H9 (cell line): ENCODE data around the gene PON2. TPM values are rescaled to one million over a fixed set of nuclear protein-coding genes. Genes with fewer than 3 reads are reported as not detected.

Experiments
- DNase-seq: peaks from one replicate; pipeline ENCODE4 v3.0.0-alpha.2; 2017
- H2AFZ ChIP-seq: one replicate; pipeline ENCODE4 v1.6.1; 2013; ENCODE audit warnings: mild to moderate bottlenecking, low read length, control low read depth, moderate library complexity
- H2AK5ac ChIP-seq: 2 replicates; pipeline ENCODE4 v1.6.1; 2013; ENCODE audit warnings: low read length, control low read depth, mixed read lengths; ENCODE audit not compliant: insufficient read length
- H2BK120ac ChIP-seq: one replicate; pipeline ENCODE4 v1.6.1; 2013; ENCODE audit warnings: low read depth, mild to moderate bottlenecking, low read length, control low read depth, inconsistent platforms; ENCODE audit not compliant: poor library complexity, severe bottlenecking
- H2BK12ac ChIP-seq: 2 replicates; pipeline ENCODE4 v1.6.1; 2013; ENCODE audit warnings: low read length, control low read depth, mixed read lengths, low read depth; ENCODE audit not compliant: insufficient read length
- H2BK15ac ChIP-seq: 2 replicates; pipeline ENCODE4 v1.6.1; 2013; ENCODE audit warnings: low read depth, low read length, control low read depth
- H2BK20ac ChIP-seq: one replicate; pipeline ENCODE4 v1.6.1; 2013; ENCODE audit warnings: low read depth, mild to moderate bottlenecking, low read length, control low read depth, inconsistent platforms; ENCODE audit not compliant: poor library complexity, severe bottlenecking
- H2BK5ac ChIP-seq: 2 replicates; pipeline ENCODE4 v1.6.1; 2013; ENCODE audit warnings: low read length, control low read depth, mixed read lengths; ENCODE audit not compliant: insufficient read length
- H3K14ac ChIP-seq: 2 replicates; pipeline ENCODE4 v1.6.1; 2013; ENCODE audit warnings: low read length, control low read depth; ENCODE audit not compliant: insufficient read depth
- H3K18ac ChIP-seq: 2 replicates; pipeline ENCODE4 v1.6.1; 2013; ENCODE audit warnings: low read depth, mild to moderate bottlenecking, mixed read lengths, low read length, control low read depth; ENCODE audit not compliant: insufficient read length
- H3K23ac ChIP-seq: 2 replicates; pipeline ENCODE4 v1.6.1; 2013; ENCODE audit warnings: low read length, control low read depth, mixed read lengths, low read depth; ENCODE audit not compliant: insufficient read length
- H3K23me2 ChIP-seq: 2 replicates; pipeline ENCODE4 v1.6.1; 2013; ENCODE audit warnings: low read depth, mild to moderate bottlenecking, mixed read lengths, low read length, control low read depth; ENCODE audit not compliant: insufficient read length, poor library complexity, severe bottlenecking
- H3K27ac ChIP-seq: 2 replicates; pipeline ENCODE4 v1.5.1; 2013; ENCODE audit warnings: low read length, control low read depth, mixed read lengths, low read depth; ENCODE audit not compliant: insufficient read length
- H3K27me3 ChIP-seq: 2 replicates; pipeline ENCODE4 v1.6.1; 2013; ENCODE audit warnings: low read length, control low read depth, inconsistent platforms; ENCODE audit not compliant: insufficient read depth
- H3K4ac ChIP-seq: 2 replicates; pipeline ENCODE4 v1.6.1; 2013; ENCODE audit warnings: low read depth, mild to moderate bottlenecking, control low read depth, inconsistent platforms, low read length, moderate library complexity
- H3K4me1 ChIP-seq: 2 replicates; pipeline ENCODE4 v1.6.1; 2013; ENCODE audit warnings: low read length, control low read depth, inconsistent platforms; ENCODE audit not compliant: insufficient read depth
- H3K4me2 ChIP-seq: 2 replicates; pipeline ENCODE4 v1.6.1; 2013; ENCODE audit warnings: low read length, control low read depth, mixed read lengths; ENCODE audit not compliant: insufficient read length, insufficient read depth
- H3K56ac ChIP-seq: 2 replicates; pipeline ENCODE4 v1.6.1; 2013; ENCODE audit warnings: low read depth, mild to moderate bottlenecking, mixed read lengths, low read length, control low read depth; ENCODE audit not compliant: insufficient read length
- H3K79me1 ChIP-seq: 2 replicates; pipeline ENCODE4 v1.6.1; 2013; ENCODE audit warnings: low read depth, mild to moderate bottlenecking, moderate library complexity, low read length, control low read depth, inconsistent platforms; ENCODE audit not compliant: insufficient read depth, poor library complexity, severe bottlenecking
- H3K79me2 ChIP-seq: 2 replicates; pipeline ENCODE4 v1.6.1; 2013; ENCODE audit warnings: low read length, control low read depth, inconsistent platforms; ENCODE audit not compliant: insufficient read depth
- H3K9ac ChIP-seq: 2 replicates; pipeline ENCODE4 v1.6.1; 2013; ENCODE audit warnings: low read length, control low read depth, mixed read lengths; ENCODE audit not compliant: insufficient read length; ENCODE audit errors: extremely low read depth
- H3K9me3 ChIP-seq: one replicate; pipeline ENCODE4 v1.6.1; 2013; ENCODE audit warnings: low read depth, low read length, inconsistent platforms; ENCODE audit not compliant: control insufficient read depth
- H3T11ph ChIP-seq: one replicate; pipeline ENCODE4 v1.6.1; 2013; ENCODE audit warnings: mild to moderate bottlenecking, low read length, control low read depth, inconsistent platforms
- H4K20me1 ChIP-seq: one replicate; pipeline ENCODE4 v1.6.1; 2013; ENCODE audit not compliant: control insufficient read depth, insufficient read length, insufficient read depth
- H4K5ac ChIP-seq: 2 replicates; pipeline ENCODE4 v1.6.1; 2013; ENCODE audit warnings: low read depth, mild to moderate bottlenecking, mixed read lengths, low read length, control low read depth; ENCODE audit not compliant: insufficient read length
- H4K8ac ChIP-seq: replicated peaks from 2 replicates; pipeline ENCODE4 v1.6.1; 2013; ENCODE audit warnings: low read length, control low read depth, mixed read lengths, low read depth; ENCODE audit not compliant: insufficient read length
- H4K91ac ChIP-seq: 2 replicates; pipeline ENCODE4 v1.6.1; 2013; ENCODE audit warnings: low read depth, mild to moderate bottlenecking, moderate library complexity, mixed read lengths, low read length, control low read depth; ENCODE audit not compliant: insufficient read length
- H3K27ac Mint-ChIP-seq, 3 experiments: 2 replicates in 2 of 3; 3 replicates in 1 of 3; pipeline ENCODE4 v1.8.0; 2020 to 2021; ENCODE audit warnings: mixed read lengths in 3 of 3, mild to moderate bottlenecking in 1 of 3, moderate library complexity in 1 of 3
- H3K27me3 Mint-ChIP-seq: 2 replicates; pipeline ENCODE4 v1.8.0; 2021; ENCODE audit warnings: low read depth, mild to moderate bottlenecking, moderate library complexity, mixed read lengths
- H3K36me3 Mint-ChIP-seq, 3 experiments: 2 replicates in 2 of 3; 3 replicates in 1 of 3; pipeline ENCODE4 v1.8.0; 2020 to 2021; ENCODE audit warnings: low read depth in 3 of 3, mixed read lengths in 3 of 3; ENCODE audit not compliant: insufficient read depth in 1 of 3
- H3K4me1 Mint-ChIP-seq, 2 experiments: 2 replicates each; pipeline ENCODE4 v1.8.0; 2020; ENCODE audit warnings: mixed read lengths in 2 of 2
- H3K4me3 Mint-ChIP-seq, 2 experiments: 2 replicates in 1 of 2; 3 replicates in 1 of 2; pipeline ENCODE4 v1.8.0; 2020 to 2021; ENCODE audit warnings: mild to moderate bottlenecking in 2 of 2, mixed read lengths in 2 of 2, moderate library complexity in 1 of 2
- H3K9me3 Mint-ChIP-seq, 2 experiments: 2 replicates in 1 of 2; 3 replicates in 1 of 2; pipeline ENCODE4 v1.8.0; 2020; ENCODE audit warnings: mild to moderate bottlenecking in 2 of 2, mixed read lengths in 2 of 2, moderate library complexity in 1 of 2
- WGBS: extraction: QIAGEN DNeasy Blood & Tissue Kit; methylation state at CpG from one replicate; pipeline ENCODE4 v1.1.7; 2013; ENCODE audit warnings: missing lambda C conversion rate, low lambda C conversion rate, mixed read lengths; ENCODE audit not compliant: insufficient read length; ENCODE audit errors: extremely low coverage; 5-methylcytosine and 5-hydroxymethylcytosine counted together
- total RNA-seq: library from RNA; stranded (reverse); gene quantifications from 2 replicates; pipeline ENCODE4 v1.2.1, GENCODE V29; 2021
- TF ChIP-seq, protein P1 (sequence below): fragments of 200-600 bp; sonication (generic); conservative IDR thresholded peaks from 3 replicates; pipeline ENCODE4 v1.8.0; 2021; ENCODE audit warnings: antibody characterized with exemption, mild to moderate bottlenecking

Gene PON2
- total RNA-seq, 1 experiment from 2014 or later, result 26.7 TPM

DNA sequence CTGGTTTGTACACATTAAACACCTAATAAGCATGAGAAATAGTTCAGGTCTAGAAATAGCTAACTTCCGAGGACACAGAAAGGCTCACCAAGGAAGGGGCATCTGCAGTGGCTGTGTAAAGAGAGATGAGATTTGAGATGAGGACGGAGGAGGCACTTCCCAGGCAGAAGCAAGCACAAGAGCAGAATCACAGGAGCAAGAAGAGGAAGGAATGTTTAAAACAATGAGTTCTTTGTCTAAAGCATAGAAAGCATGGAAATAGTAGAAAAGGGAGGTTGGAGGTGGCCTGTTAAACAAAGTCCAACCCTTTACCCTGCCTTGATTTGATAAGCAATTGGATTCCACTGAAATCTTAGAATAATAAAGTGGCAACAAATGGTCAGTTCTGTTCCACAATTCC is 27.1 kb downstream of the PON2 start:
- no peak overlapping the region for H3K4me3 Mint-ChIP-seq
- H3K27ac Mint-ChIP-seq, result peak overlapping the region in 1 of 3 experiments; percentile 26; a peak in 1 of 7 replicates
- H3K4me2 ChIP-seq, result no peak overlapping the region
- H3K4me1 Mint-ChIP-seq, result peaks cover 8 to 9% of the 10 kb centered on the region in 2 experiments
- no peaks in the 10 kb centered on the region for H4K20me1 ChIP-seq
- H2BK12ac ChIP-seq, result no peak overlapping the region
- H3K18ac ChIP-seq, result no peak overlapping the region
- no peak overlapping the region for H3K14ac ChIP-seq
- no peaks in the 10 kb centered on the region for H3K27me3 ChIP-seq
- no peaks in the 10 kb centered on the region for H3K79me2 ChIP-seq
- H3K23me2 ChIP-seq, result no peaks in the 10 kb centered on the region
- no peak overlapping the region for H2BK120ac ChIP-seq
- no peak overlapping the region for H4K91ac ChIP-seq
- H2AK5ac ChIP-seq, result no peak overlapping the region
- H2AFZ ChIP-seq, result no peak overlapping the region
- H4K8ac ChIP-seq, result no peak overlapping the region
- H3T11ph ChIP-seq, result no peak overlapping the region
- H3K4me1 ChIP-seq, result no peaks in the 10 kb centered on the region
- H3K36me3 Mint-ChIP-seq, result peaks cover 0 to 23% (median 15%) of the 10 kb centered on the region in 3 experiments; a peak in 4 of 7 replicates
- H3K79me1 ChIP-seq, result no peaks in the 10 kb centered on the region
- H3K23ac ChIP-seq, result no peak overlapping the region
- no CpG with 5 or more reads among the region's 2 CpGs for WGBS
- no peak overlapping the region for H2BK20ac ChIP-seq
- H3K4ac ChIP-seq, result no peak overlapping the region
- H3K9ac ChIP-seq, result no peak overlapping the region
- no peak overlapping the region for H3K27ac ChIP-seq
- H2BK15ac ChIP-seq, result no peak overlapping the region
- no peaks in the 10 kb centered on the region for H3K9me3 Mint-ChIP-seq
- no peaks in the 10 kb centered on the region for H3K9me3 ChIP-seq
- H4K5ac ChIP-seq, result no peak overlapping the region
- no peak for DNase-seq
- H3K56ac ChIP-seq, result no peak overlapping the region
- H3K27me3 Mint-ChIP-seq, result no peaks in the 10 kb centered on the region
- TF ChIP-seq, protein P1, sequence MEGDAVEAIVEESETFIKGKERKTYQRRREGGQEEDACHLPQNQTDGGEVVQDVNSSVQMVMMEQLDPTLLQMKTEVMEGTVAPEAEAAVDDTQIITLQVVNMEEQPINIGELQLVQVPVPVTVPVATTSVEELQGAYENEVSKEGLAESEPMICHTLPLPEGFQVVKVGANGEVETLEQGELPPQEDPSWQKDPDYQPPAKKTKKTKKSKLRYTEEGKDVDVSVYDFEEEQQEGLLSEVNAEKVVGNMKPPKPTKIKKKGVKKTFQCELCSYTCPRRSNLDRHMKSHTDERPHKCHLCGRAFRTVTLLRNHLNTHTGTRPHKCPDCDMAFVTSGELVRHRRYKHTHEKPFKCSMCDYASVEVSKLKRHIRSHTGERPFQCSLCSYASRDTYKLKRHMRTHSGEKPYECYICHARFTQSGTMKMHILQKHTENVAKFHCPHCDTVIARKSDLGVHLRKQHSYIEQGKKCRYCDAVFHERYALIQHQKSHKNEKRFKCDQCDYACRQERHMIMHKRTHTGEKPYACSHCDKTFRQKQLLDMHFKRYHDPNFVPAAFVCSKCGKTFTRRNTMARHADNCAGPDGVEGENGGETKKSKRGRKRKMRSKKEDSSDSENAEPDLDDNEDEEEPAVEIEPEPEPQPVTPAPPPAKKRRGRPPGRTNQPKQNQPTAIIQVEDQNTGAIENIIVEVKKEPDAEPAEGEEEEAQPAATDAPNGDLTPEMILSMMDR, result no peak
- H2BK5ac ChIP-seq, result no peak overlapping the region
